ENCODE data around the gene APOBEC3B. TPM values are rescaled to one million over a fixed set of nuclear protein-coding genes. Genes with fewer than 3 reads are reported as not detected.
"Not testable (repeated sequence)": the region's sequence is repeated elsewhere in the genome, so short reads cannot be mapped to it uniquely, and the experiment has no call there.

APOBEC3B gene
- total RNA-seq, 2 donors from 2014 or later = 0.42 TPM; not detected in 1

- Histone ChIP-seq H3K4me1 (ENCODE audit: control insufficient read depth in 1 of 2, low read depth in 2 of 2) (no peaks in the 10 kb centered on the region), H3K36me3 (no peaks in the 10 kb centered on the region), H3K27ac (no peak overlapping the region), H3K9me3 (no peaks in the 10 kb centered on the region), H3K4me3 (no peak overlapping the region), H3K27me3 (replicated peaks; ENCODE audit: insufficient read depth) (no peaks in the 10 kb centered on the region)
- TF ChIP-seq CTCF (IDR thresholded peaks at IDR 0.05) = no peak
- no peak for DNase-seq (ENCODE audit: low spot score)
- ATAC-seq (ENCODE audit: insufficient number of reproducible peaks, low FRiP score, low read depth) = no peak
Measured at GRCh38 chr22:38974170-38974825, 7.8 kb upstream of the APOBEC3B start.

- no peaks in the 10 kb centered on the region for H3K27me3 ChIP-seq (replicated peaks; ENCODE audit: insufficient read depth)
- H3K27ac ChIP-seq = no peak overlapping the region
- H3K4me1 ChIP-seq (ENCODE audit: control insufficient read depth in 1 of 2, low read depth in 2 of 2) = no peaks in the 10 kb centered on the region
- no peak for DNase-seq (ENCODE audit: low spot score)
- no peak for TF ChIP-seq CTCF (IDR thresholded peaks at IDR 0.05)
- ATAC-seq (ENCODE audit: insufficient number of reproducible peaks, low FRiP score, low read depth) = no peak
- H3K4me3 ChIP-seq = no peak overlapping the region
- no peaks in the 10 kb centered on the region for H3K9me3 ChIP-seq
- H3K36me3 ChIP-seq = no peaks in the 10 kb centered on the region
Measured at GRCh38 chr22:38974826-38975175, 7.3 kb upstream of the APOBEC3B start.

GRCh38 chr22:38977289-38977688 lies 4.9 kb upstream of the APOBEC3B start:
- not testable (repeated sequence) for H3K27ac ChIP-seq; H3K4me1 ChIP-seq (ENCODE audit: control insufficient read depth in 1 of 2, low read depth in 2 of 2); H3K27me3 ChIP-seq (replicated peaks; ENCODE audit: insufficient read depth); H3K4me3 ChIP-seq; DNase-seq (ENCODE audit: low spot score); ATAC-seq (ENCODE audit: insufficient number of reproducible peaks, low FRiP score, low read depth); H3K9me3 ChIP-seq; H3K36me3 ChIP-seq

- not testable (repeated sequence) for H3K9me3 ChIP-seq; H3K4me3 ChIP-seq; H3K27ac ChIP-seq; H3K27me3 ChIP-seq (replicated peaks; ENCODE audit: insufficient read depth); DNase-seq (ENCODE audit: low spot score); ATAC-seq (ENCODE audit: insufficient number of reproducible peaks, low FRiP score, low read depth); H3K36me3 ChIP-seq
- H3K4me1 ChIP-seq (ENCODE audit: control insufficient read depth in 1 of 2, low read depth in 2 of 2) = peaks cover 8 to 15% of the 10 kb centered on the region in 2 donors
Measured at GRCh38 chr22:38980587-38980986, 1.6 kb upstream of the APOBEC3B start.

GRCh38 chr22:38981005-38981991 lies 849 bp upstream of the APOBEC3B start:
- no peaks in the 10 kb centered on the region for H3K9me3 ChIP-seq
- no peaks in the 10 kb centered on the region for H3K36me3 ChIP-seq
- no peak for TF ChIP-seq CTCF (IDR thresholded peaks at IDR 0.05)
- H3K4me1 ChIP-seq (ENCODE audit: control insufficient read depth in 1 of 2, low read depth in 2 of 2) = peaks cover 8 to 15% of the 10 kb centered on the region in 2 donors
- peak overlapping the region; percentile 80 for H3K4me3 ChIP-seq
- peak overlapping the region in 1 of 2 donors; percentile 26 for H3K27ac ChIP-seq
- no peak for ATAC-seq (ENCODE audit: insufficient number of reproducible peaks, low FRiP score, low read depth)
- DNase-seq (ENCODE audit: low spot score) = no peak
- no peaks in the 10 kb centered on the region for H3K27me3 ChIP-seq (replicated peaks; ENCODE audit: insufficient read depth)

GRCh38 chr22:38984224-38984623 lies 2.1 kb downstream of the APOBEC3B start:
- peaks cover 8 to 15% of the 10 kb centered on the region in 2 donors for H3K4me1 ChIP-seq (ENCODE audit: control insufficient read depth in 1 of 2, low read depth in 2 of 2)
- TF ChIP-seq CTCF (IDR thresholded peaks at IDR 0.05) = no peak
- H3K9me3 ChIP-seq = no peaks in the 10 kb centered on the region
- DNase-seq (ENCODE audit: low spot score) = no peak
- H3K27me3 ChIP-seq (replicated peaks; ENCODE audit: insufficient read depth) = no peaks in the 10 kb centered on the region
- no peak overlapping the region for H3K27ac ChIP-seq
- no peak for ATAC-seq (ENCODE audit: insufficient number of reproducible peaks, low FRiP score, low read depth)
- H3K36me3 ChIP-seq = no peaks in the 10 kb centered on the region
- H3K4me3 ChIP-seq = no peak overlapping the region

- not testable (repeated sequence) for H3K27me3 ChIP-seq (replicated peaks; ENCODE audit: insufficient read depth); DNase-seq (ENCODE audit: low spot score); H3K9me3 ChIP-seq; H3K4me3 ChIP-seq; H3K27ac ChIP-seq; ATAC-seq (ENCODE audit: insufficient number of reproducible peaks, low FRiP score, low read depth); H3K36me3 ChIP-seq
- peaks cover 8 to 15% of the 10 kb centered on the region in 2 donors for H3K4me1 ChIP-seq (ENCODE audit: control insufficient read depth in 1 of 2, low read depth in 2 of 2)
Measured at GRCh38 chr22:38984784-38985757, 2.9 kb downstream of the APOBEC3B start.

Data from thoracic aorta (tissue), 2 donors.